ENCODE results near the gene SLC4A4. TPM values are rescaled to one million over a fixed set of nuclear protein-coding genes. Genes with fewer than 3 reads are reported as not detected.

SLC4A4 gene
- polyA plus RNA-seq, 1 of the 3 experiments (the other 2 are of a cell fraction): not detected

DNA sequence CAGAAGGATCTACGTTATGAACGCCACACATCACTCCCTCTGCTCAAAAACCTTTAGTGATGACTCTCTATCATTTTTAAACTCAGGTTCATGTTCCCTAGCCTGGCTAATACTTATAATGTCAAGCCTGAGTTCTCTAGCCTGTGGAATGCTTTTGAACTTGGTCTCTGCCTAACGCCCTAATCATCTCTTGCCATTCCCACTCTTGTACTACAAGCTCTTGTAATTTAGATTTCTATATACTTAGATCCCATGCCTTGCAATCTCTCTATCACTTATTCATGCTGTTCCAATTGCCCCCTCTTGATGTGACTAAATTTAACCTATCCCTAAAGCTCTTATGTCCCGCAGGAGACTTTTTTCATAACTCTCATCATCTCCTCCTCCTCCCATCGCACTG is 40.3 kb downstream of the SLC4A4 start:
- Histone ChIP-seq H3K4me2 (no peak overlapping the region), H3K4me1 (ENCODE audit: control insufficient read depth in 1 of 2, insufficient read depth in 2 of 2, low read depth in 1 of 2, low read length in 1 of 2) (no peaks in the 10 kb centered on the region), H3K79me2 (ENCODE audit: insufficient read depth) (no peaks in the 10 kb centered on the region), H3K9ac (no peak overlapping the region), H3K27ac (ENCODE audit: low read depth in 2 of 2, low read length in 1 of 2) (no peak overlapping the region), H4K20me1 (ENCODE audit: insufficient read depth) (no peaks in the 10 kb centered on the region), H2AFZ (ENCODE audit: low read depth) (no peak overlapping the region), H3K36me3 (replicated peaks in 1 of 2; ENCODE audit: control insufficient read depth in 1 of 2, insufficient read depth in 2 of 2, low read length in 1 of 2) (no peaks in the 10 kb centered on the region), H3K27me3 (ENCODE audit: insufficient read depth) (no peaks in the 10 kb centered on the region), H3K9me2 (no peaks in the 10 kb centered on the region), H3F3A (replicated peaks; ENCODE audit: insufficient read depth) (no peaks in the 10 kb centered on the region), H3K4me3 (ENCODE audit: low read depth in 2 of 2, low read length in 1 of 2) (no peak overlapping the region), H3K9me3 (no peaks in the 10 kb centered on the region)
- TF ChIP-seq RAD21 (IDR thresholded peaks at IDR 0.05; ENCODE audit: low read length) (no peak), SMC3 (IDR thresholded peaks at IDR 0.05; ENCODE audit: low read depth, low read length) (no peak), RXRA (IDR thresholded peaks at IDR 0.05; ENCODE audit: borderline replicate concordance, low read depth) (no peak), JUND (IDR thresholded peaks at IDR 0.05) (no peak), FOSL2 (IDR thresholded peaks at IDR 0.05; ENCODE audit: borderline replicate concordance, low read depth) (no peak), SIN3A (IDR thresholded peaks at IDR 0.05; ENCODE audit: borderline replicate concordance, low read depth, low read length) (no peak), EP300 (IDR thresholded peaks at IDR 0.05; ENCODE audit: borderline replicate concordance in 1 of 2, low read depth in 1 of 2, low read length in 1 of 2) (no peak)
- ChIA-PET POLR2A (no interaction called here), CTCF (no interaction called here)
- DNase-seq: no peak
- WGBS (ENCODE audit: low lambda C conversion rate): 6% methylated on average over 5 of the region's 5 CpGs

GRCh38 chr4:71380788-71381187 is 42.0 kb downstream of the SLC4A4 start:
- Histone ChIP-seq H3K9ac (no peak overlapping the region), H4K20me1 (ENCODE audit: insufficient read depth) (no peaks in the 10 kb centered on the region), H3K4me3 (ENCODE audit: low read depth in 2 of 2, low read length in 1 of 2) (no peak overlapping the region), H2AFZ (ENCODE audit: low read depth) (no peak overlapping the region), H3K36me3 (replicated peaks in 1 of 2; ENCODE audit: control insufficient read depth in 1 of 2, insufficient read depth in 2 of 2, low read length in 1 of 2) (no peaks in the 10 kb centered on the region), H3K79me2 (ENCODE audit: insufficient read depth) (no peaks in the 10 kb centered on the region), H3K9me3 (no peaks in the 10 kb centered on the region), H3K4me1 (ENCODE audit: control insufficient read depth in 1 of 2, insufficient read depth in 2 of 2, low read depth in 1 of 2, low read length in 1 of 2) (no peaks in the 10 kb centered on the region), H3K9me2 (no peaks in the 10 kb centered on the region), H3F3A (replicated peaks; ENCODE audit: insufficient read depth) (no peaks in the 10 kb centered on the region), H3K27me3 (ENCODE audit: insufficient read depth) (no peaks in the 10 kb centered on the region), H3K4me2 (no peak overlapping the region), H3K27ac (ENCODE audit: low read depth in 2 of 2, low read length in 1 of 2) (no peak overlapping the region)
- WGBS (ENCODE audit: low lambda C conversion rate): 4% methylated on average over 3 of the region's 3 CpGs
- ChIA-PET CTCF (no interaction called here), POLR2A (no interaction called here)
- DNase-seq: no peak
- TF ChIP-seq MXI1 (IDR thresholded peaks at IDR 0.05; ENCODE audit: low read depth, low read length): no peak
- no peak for TF ChIP-seq EP300 (IDR thresholded peaks at IDR 0.05; ENCODE audit: borderline replicate concordance in 1 of 2, low read depth in 1 of 2, low read length in 1 of 2)
- TF ChIP-seq, protein P1, sequence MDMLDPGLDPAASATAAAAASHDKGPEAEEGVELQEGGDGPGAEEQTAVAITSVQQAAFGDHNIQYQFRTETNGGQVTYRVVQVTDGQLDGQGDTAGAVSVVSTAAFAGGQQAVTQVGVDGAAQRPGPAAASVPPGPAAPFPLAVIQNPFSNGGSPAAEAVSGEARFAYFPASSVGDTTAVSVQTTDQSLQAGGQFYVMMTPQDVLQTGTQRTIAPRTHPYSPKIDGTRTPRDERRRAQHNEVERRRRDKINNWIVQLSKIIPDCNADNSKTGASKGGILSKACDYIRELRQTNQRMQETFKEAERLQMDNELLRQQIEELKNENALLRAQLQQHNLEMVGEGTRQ (IDR thresholded peaks at IDR 0.05; ENCODE audit: borderline replicate concordance, low read depth, low read length): no peak
- TF ChIP-seq SIN3A (IDR thresholded peaks at IDR 0.05; ENCODE audit: borderline replicate concordance, low read depth, low read length): no peak
- TF ChIP-seq TCF12 (IDR thresholded peaks at IDR 0.05): no peak
- TF ChIP-seq, protein P2, sequence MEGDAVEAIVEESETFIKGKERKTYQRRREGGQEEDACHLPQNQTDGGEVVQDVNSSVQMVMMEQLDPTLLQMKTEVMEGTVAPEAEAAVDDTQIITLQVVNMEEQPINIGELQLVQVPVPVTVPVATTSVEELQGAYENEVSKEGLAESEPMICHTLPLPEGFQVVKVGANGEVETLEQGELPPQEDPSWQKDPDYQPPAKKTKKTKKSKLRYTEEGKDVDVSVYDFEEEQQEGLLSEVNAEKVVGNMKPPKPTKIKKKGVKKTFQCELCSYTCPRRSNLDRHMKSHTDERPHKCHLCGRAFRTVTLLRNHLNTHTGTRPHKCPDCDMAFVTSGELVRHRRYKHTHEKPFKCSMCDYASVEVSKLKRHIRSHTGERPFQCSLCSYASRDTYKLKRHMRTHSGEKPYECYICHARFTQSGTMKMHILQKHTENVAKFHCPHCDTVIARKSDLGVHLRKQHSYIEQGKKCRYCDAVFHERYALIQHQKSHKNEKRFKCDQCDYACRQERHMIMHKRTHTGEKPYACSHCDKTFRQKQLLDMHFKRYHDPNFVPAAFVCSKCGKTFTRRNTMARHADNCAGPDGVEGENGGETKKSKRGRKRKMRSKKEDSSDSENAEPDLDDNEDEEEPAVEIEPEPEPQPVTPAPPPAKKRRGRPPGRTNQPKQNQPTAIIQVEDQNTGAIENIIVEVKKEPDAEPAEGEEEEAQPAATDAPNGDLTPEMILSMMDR (IDR thresholded peaks at IDR 0.05): no peak
- TF ChIP-seq MAX (IDR thresholded peaks at IDR 0.05; ENCODE audit: low read depth): no peak
- TF ChIP-seq MEF2A (IDR thresholded peaks at IDR 0.05; ENCODE audit: borderline replicate concordance, low read depth): no peak
- no peak for TF ChIP-seq RAD21 (IDR thresholded peaks at IDR 0.05; ENCODE audit: low read length)
- no peak for TF ChIP-seq YY1 (IDR thresholded peaks at IDR 0.05; ENCODE audit: low read depth)
- TF ChIP-seq TAF1 (IDR thresholded peaks at IDR 0.05; ENCODE audit: borderline replicate concordance, low read depth, low read length): no peak
- TF ChIP-seq ZBTB33 (IDR thresholded peaks at IDR 0.05; ENCODE audit: borderline replicate concordance, low read depth): no peak
- no peak for TF ChIP-seq ELF1 (IDR thresholded peaks at IDR 0.05)
